Measurements from ENCODE around the gene B4GALT6. TPM values are rescaled to one million over a fixed set of nuclear protein-coding genes. Genes with fewer than 3 reads are reported as not detected.

The B4GALT6 gene
- total RNA-seq, 1 experiment from 2014 or later = 1.4 TPM

GRCh38 chr18:31611511-31611910 lies 72.9 kb downstream of the B4GALT6 start:
- H3K9ac ChIP-seq (ENCODE audit: low read length) = no peak overlapping the region
- ChIA-PET CTCF (no interaction called here), POLR2A (ENCODE audit: unreplicated experiment) (no interaction called here)
- TF ChIP-seq EZH2phosphoT487 (IDR thresholded peaks at IDR 0.05; ENCODE audit: borderline replicate concordance, low read length) (no peak), CTCF (conservative IDR thresholded peaks at IDR 0.05; ENCODE audit: low read depth, low read length) (no peak), EZH2 (IDR thresholded peaks at IDR 0.05; ENCODE audit: low read length, unreplicated experiment) (no peak)
- DNase-seq (no peak), ATAC-seq (no peak)
- H2AFZ ChIP-seq (ENCODE audit: low read length) = no peak overlapping the region
- intact Hi-C loops (cut with micrococcal nuclease) = no loop called here
- no peak overlapping the region for H3K4me2 ChIP-seq (ENCODE audit: low read length)
- no peaks in the 10 kb centered on the region for H3K4me1 ChIP-seq (ENCODE audit: insufficient read depth, low read length)
- H3K4me3 ChIP-seq (ENCODE audit: low read length) = no peak overlapping the region
- no peak overlapping the region for H3K27ac ChIP-seq (ENCODE audit: low read length)
- no TSS peak for BruUV-seq (replicated peaks)
- no peaks in the 10 kb centered on the region for H4K20me1 ChIP-seq (ENCODE audit: low read length)
- H3K27me3 ChIP-seq (ENCODE audit: low read length) = no peaks in the 10 kb centered on the region
- no peaks in the 10 kb centered on the region for H3K79me2 ChIP-seq (ENCODE audit: low read length)
- no peaks in the 10 kb centered on the region for H3K9me2 ChIP-seq (replicated peaks; ENCODE audit: low read length)
- H3K9me3 ChIP-seq (ENCODE audit: low read length) = no peaks in the 10 kb centered on the region
- H3F3A ChIP-seq (ENCODE audit: low read length, unreplicated experiment) = no peaks in the 10 kb centered on the region
- H3K36me3 ChIP-seq (ENCODE audit: low read depth, low read length) = no peaks in the 10 kb centered on the region

- H3F3A ChIP-seq (ENCODE audit: low read length, unreplicated experiment) = no peaks in the 10 kb centered on the region
- H3K4me1 ChIP-seq (ENCODE audit: insufficient read depth, low read length) = no peaks in the 10 kb centered on the region
- intact Hi-C loops (cut with micrococcal nuclease) = no loop called here
- H3K36me3 ChIP-seq (ENCODE audit: low read depth, low read length) = no peaks in the 10 kb centered on the region
- H3K9ac ChIP-seq (ENCODE audit: low read length) = no peak overlapping the region
- no peak overlapping the region for H3K4me2 ChIP-seq (ENCODE audit: low read length)
- BruUV-seq (replicated peaks) = no TSS peak
- no peak overlapping the region for H2AFZ ChIP-seq (ENCODE audit: low read length)
- no peaks in the 10 kb centered on the region for H3K9me2 ChIP-seq (replicated peaks; ENCODE audit: low read length)
- peak; percentile 46; the same call in 1 of the 2 replicates for ATAC-seq
- H4K20me1 ChIP-seq (ENCODE audit: low read length) = no peaks in the 10 kb centered on the region
- no peaks in the 10 kb centered on the region for H3K79me2 ChIP-seq (ENCODE audit: low read length)
- H3K27me3 ChIP-seq (ENCODE audit: low read length) = no peaks in the 10 kb centered on the region
- ChIA-PET POLR2A (ENCODE audit: unreplicated experiment) (no interaction called here), CTCF (no interaction called here)
- no peak overlapping the region for H3K27ac ChIP-seq (ENCODE audit: low read length)
- H3K4me3 ChIP-seq (ENCODE audit: low read length) = no peak overlapping the region
- no peak for TF ChIP-seq EZH2 (IDR thresholded peaks at IDR 0.05; ENCODE audit: low read length, unreplicated experiment)
- no peak for TF ChIP-seq EZH2phosphoT487 (IDR thresholded peaks at IDR 0.05; ENCODE audit: borderline replicate concordance, low read length)
- no peak for TF ChIP-seq CTCF (conservative IDR thresholded peaks at IDR 0.05; ENCODE audit: low read depth, low read length)
- no peaks in the 10 kb centered on the region for H3K9me3 ChIP-seq (ENCODE audit: low read length)
- DNase-seq = peak; percentile 2
These were observed 73.8 kb downstream of the B4GALT6 start for GRCh38 chr18:31610286-31611205.

GRCh38 chr18:31609886-31610285 lies 74.5 kb downstream of the B4GALT6 start:
- H3F3A ChIP-seq (ENCODE audit: low read length, unreplicated experiment) = no peaks in the 10 kb centered on the region
- ChIA-PET CTCF (no interaction called here), POLR2A (ENCODE audit: unreplicated experiment) (no interaction called here)
- DNase-seq = no peak
- H4K20me1 ChIP-seq (ENCODE audit: low read length) = no peaks in the 10 kb centered on the region
- H3K9ac ChIP-seq (ENCODE audit: low read length) = no peak overlapping the region
- H3K4me3 ChIP-seq (ENCODE audit: low read length) = no peak overlapping the region
- no peaks in the 10 kb centered on the region for H3K9me3 ChIP-seq (ENCODE audit: low read length)
- H3K4me2 ChIP-seq (ENCODE audit: low read length) = no peak overlapping the region
- no peaks in the 10 kb centered on the region for H3K79me2 ChIP-seq (ENCODE audit: low read length)
- H3K36me3 ChIP-seq (ENCODE audit: low read depth, low read length) = no peaks in the 10 kb centered on the region
- intact Hi-C loops (cut with micrococcal nuclease) = no loop called here
- ATAC-seq = no peak
- no peaks in the 10 kb centered on the region for H3K27me3 ChIP-seq (ENCODE audit: low read length)
- H3K27ac ChIP-seq (ENCODE audit: low read length) = no peak overlapping the region
- H3K4me1 ChIP-seq (ENCODE audit: insufficient read depth, low read length) = no peaks in the 10 kb centered on the region
- no TSS peak for BruUV-seq (replicated peaks)
- H3K9me2 ChIP-seq (replicated peaks; ENCODE audit: low read length) = no peaks in the 10 kb centered on the region
- H2AFZ ChIP-seq (ENCODE audit: low read length) = no peak overlapping the region
- TF ChIP-seq EZH2phosphoT487 (IDR thresholded peaks at IDR 0.05; ENCODE audit: borderline replicate concordance, low read length) (no peak), CTCF (conservative IDR thresholded peaks at IDR 0.05; ENCODE audit: low read depth, low read length) (no peak), EZH2 (IDR thresholded peaks at IDR 0.05; ENCODE audit: low read length, unreplicated experiment) (no peak)

All from PC-3 (cell line).